M059J (cell line): ENCODE results near the gene PKNOX1. TPM values are rescaled to one million over a fixed set of nuclear protein-coding genes. Genes with fewer than 3 reads are reported as not detected.
"Not testable (repeated sequence)": the region's sequence is repeated elsewhere in the genome, so short reads cannot be mapped to it uniquely, and the experiment has no call there.

ENCODE experiments used
- DNase-seq: peaks from one replicate; pipeline ENCODE4 v3.0.0-alpha.2; 2012; ENCODE audit warnings: low read depth
- total RNA-seq: library from RNA; depleted of rRNA; stranded (reverse); fragments of >200 nt; shearing (Covaris generic); gene quantifications from 2 replicates; pipeline ENCODE4 v1.2.3, GENCODE V29; 2014; rRNA removed

Gene PKNOX1
- total RNA-seq, 1 experiment from 2014 or later, result 25.4 TPM

- not testable (repeated sequence) for DNase-seq
Observed at GRCh38 chr21:43045876-43046821, 71.8 kb downstream of the PKNOX1 start.

- not testable (repeated sequence) for DNase-seq
Observed at GRCh38 chr21:43053112-43053511, 78.8 kb downstream of the PKNOX1 start.

GRCh38 chr21:43062955-43063664 lies 88.7 kb downstream of the PKNOX1 start:
- not testable (repeated sequence) for DNase-seq

- DNase-seq, result not testable (repeated sequence)
Observed at GRCh38 chr21:43064265-43064917, 90.0 kb downstream of the PKNOX1 start.

GRCh38 chr21:43065991-43066390 lies 91.6 kb downstream of the PKNOX1 start:
- DNase-seq, result not testable (repeated sequence)

GRCh38 chr21:43066690-43067089 lies 92.3 kb downstream of the PKNOX1 start:
- DNase-seq, result not testable (repeated sequence)

- not testable (repeated sequence) for DNase-seq
Observed at GRCh38 chr21:43068065-43068464, 93.7 kb downstream of the PKNOX1 start.

GRCh38 chr21:43069682-43070081 lies 95.3 kb downstream of the PKNOX1 start:
- not testable (repeated sequence) for DNase-seq

GRCh38 chr21:43072742-43073141 lies 98.4 kb downstream of the PKNOX1 start:
- not testable (repeated sequence) for DNase-seq

GRCh38 chr21:43074401-43075169 lies 100.2 kb downstream of the PKNOX1 start:
- DNase-seq, result not testable (repeated sequence)

- not testable (repeated sequence) for DNase-seq
Observed at GRCh38 chr21:43075170-43076022, 101.0 kb downstream of the PKNOX1 start, which contains the start of gene CBS. Gene CBS, minus strand, starts transcription at chr21:43075835. Its CDS starts 3,642 bp downstream, at chr21:43072193.

GRCh38 chr21:43076023-43076637 lies 101.8 kb downstream of the PKNOX1 start:
- DNase-seq, result not testable (repeated sequence)

- not testable (repeated sequence) for DNase-seq
Observed at GRCh38 chr21:43076643-43077042, 102.3 kb downstream of the PKNOX1 start.

GRCh38 chr21:43082587-43083300 lies 108.4 kb downstream of the PKNOX1 start:
- not testable (repeated sequence) for DNase-seq

Other genes with a start within 250 kb of the PKNOX1 start
- 12.0 and 21.0 TPM in 2 replicates for gene WDR4, start 95.0 kb upstream of the PKNOX1 start, total RNA-seq
- gene NDUFV3, start 81.3 kb upstream of the PKNOX1 start, total RNA-seq, result 37.9 and 60.5 TPM in 2 replicates
- 0.05 TPM in 1 of 2 replicates, not detected in the other for gene ERVH48-1, start 48.9 kb upstream of the PKNOX1 start, total RNA-seq
- 6.3 and 20.9 TPM in 2 replicates for gene CBS, start 101.3 kb downstream of the PKNOX1 start, total RNA-seq
- 33.9 and 42.1 TPM in 2 replicates for gene U2AF1, start 133.0 kb downstream of the PKNOX1 start, total RNA-seq
- gene CRYAA, start 194.4 kb downstream of the PKNOX1 start, total RNA-seq, result not detected in 2 replicates